Fibroblast of mammary gland (primary cell): ENCODE results near the gene KIF25.

Experiments used
- DNase-seq: peaks from one replicate; pipeline ENCODE4 v3.0.0-alpha.2; 2010; ENCODE audit warnings: low read depth
- H3K4me3 ChIP-seq: 2 replicates; pipeline ENCODE4 v1.5.1; 2011; ENCODE audit warnings: low read depth, mild to moderate bottlenecking, low read length, moderate library complexity; ENCODE audit not compliant: control insufficient read depth
- CTCF ChIP-seq: conservative IDR thresholded peaks from 2 replicates; pipeline ENCODE4 v1.5.1; 2011; ENCODE audit warnings: low read depth, low read length, inconsistent platforms; ENCODE audit not compliant: control insufficient read depth, insufficient read depth

The KIF25 gene

GRCh38 chr6:168043848-168044415 lies 46.5 kb downstream of the KIF25 start:
- H3K4me3 ChIP-seq, result no peak overlapping the region
- TF ChIP-seq CTCF, result no peak
- no peak for DNase-seq

- H3K4me3 ChIP-seq, result no peak overlapping the region
- no peak for TF ChIP-seq CTCF
- no peak for DNase-seq
Observed at GRCh38 chr6:168044521-168045130, 47.2 kb downstream of the KIF25 start.

- no peak for TF ChIP-seq CTCF
Observed at GRCh38 chr6:168045141-168045691, 47.7 kb downstream of the KIF25 start.

GRCh38 chr6:168045706-168046620 lies 48.5 kb downstream of the KIF25 start:
- TF ChIP-seq CTCF, result no peak
- H3K4me3 ChIP-seq, result no peak overlapping the region
- no peak for DNase-seq

More at GRCh38 chr6:168045141-168045691, 47.7 kb downstream of the KIF25 start:
- no peak overlapping the region for H3K4me3 ChIP-seq
- no peak for DNase-seq

GRCh38 chr6:168046696-168047095 lies 49.2 kb downstream of the KIF25 start:
- no peak overlapping the region for H3K4me3 ChIP-seq
- no peak for TF ChIP-seq CTCF
- no peak for DNase-seq

GRCh38 chr6:168047841-168048723 lies 50.6 kb downstream of the KIF25 start:
- H3K4me3 ChIP-seq, result no peak overlapping the region
- TF ChIP-seq CTCF, result no peak
- DNase-seq, result no peak
